Measurements from ENCODE around the gene DLG2.

- no peak for TF ChIP-seq CTCF (conservative IDR thresholded peaks at IDR 0.05; ENCODE audit: low read depth, low read length)
- TF ChIP-seq MAFK (IDR thresholded peaks at IDR 0.05; ENCODE audit: low read depth, low read length), result no peak
- TF ChIP-seq POLR2A (IDR thresholded peaks at IDR 0.05; ENCODE audit: low read depth, low read length), result no peak
- TF ChIP-seq CEBPB (IDR thresholded peaks at IDR 0.05; ENCODE audit: low read depth, low read length), result no peak
- TF ChIP-seq RFX5 (IDR thresholded peaks at IDR 0.05; ENCODE audit: low read depth, low read length), result no peak
- no peak for TF ChIP-seq RAD21 (IDR thresholded peaks at IDR 0.05; ENCODE audit: low read length)
- no peak for TF ChIP-seq BHLHE40 (IDR thresholded peaks at IDR 0.05; ENCODE audit: low read depth, low read length)
- TF ChIP-seq FOS (IDR thresholded peaks at IDR 0.05; ENCODE audit: low read depth, low read length), result no peak
- TF ChIP-seq SMC3 (IDR thresholded peaks at IDR 0.05; ENCODE audit: low read depth, low read length), result no peak
- no peak for TF ChIP-seq RCOR1 (IDR thresholded peaks at IDR 0.05; ENCODE audit: insufficient replicate concordance, low read length)
- no peak for TF ChIP-seq CHD1 (IDR thresholded peaks at IDR 0.05; ENCODE audit: low read depth, low read length)
- TF ChIP-seq MXI1 (IDR thresholded peaks at IDR 0.05; ENCODE audit: borderline replicate concordance, low read depth, low read length), result no peak
- TF ChIP-seq USF2 (IDR thresholded peaks at IDR 0.05; ENCODE audit: low read depth, low read length), result no peak
- no peak for TF ChIP-seq MAZ (IDR thresholded peaks at IDR 0.05; ENCODE audit: borderline replicate concordance, low read depth, low read length)
Measured at GRCh38 chr11:83692675-83693074, 1934.5 kb downstream of the DLG2 start.

Measured in IMR-90 (cell line).